A673 (cell line): ENCODE data around the gene DLG2. TPM values are rescaled to one million over a fixed set of nuclear protein-coding genes. Genes with fewer than 3 reads are reported as not detected.

Experiments used
- BruUV-seq: library from RNA; stranded (reverse); fragments of 400-500 nt; replicated peaks from 2 replicates; lab custom pipeline; 2021; lab: Mats Ljungman, UMichigan
- CTCF ChIA-PET: fragments of 300-600 bp; sonication (Branson Sonifier 250); formaldehyde crosslinking; loops from one replicate; lab custom pipeline; 2022; ENCODE audit warnings: antibody characterized with exemption; lab: Charles Lee
- POLR2A ChIA-PET: fragments of 300-600 bp; sonication (Branson Sonifier 250); formaldehyde crosslinking; loops from one replicate; lab custom pipeline; 2022; ENCODE audit warnings: antibody characterized with exemption; ENCODE audit not compliant: low non-redundant PET; lab: Charles Lee
- DNase-seq: peaks from one replicate; pipeline ENCODE4 v3.0.0-alpha.2; 2015; ENCODE audit warnings: low spot score
- H3K27ac ChIP-seq: fragments of 200-600 bp; sonication (generic); 2 replicates; pipeline ENCODE4 v1.5.1; 2016; ENCODE audit warnings: mixed run types, low read depth, mild to moderate bottlenecking, mixed read lengths, antibody characterized with exemption, low read length; ENCODE audit not compliant: poor library complexity, severe bottlenecking
- H3K27me3 ChIP-seq: fragments of 200-600 bp; sonication (generic); replicated peaks from 2 replicates; pipeline ENCODE4 v1.6.1; 2017; ENCODE audit warnings: mixed run types, low read depth, mild to moderate bottlenecking, mixed read lengths, antibody characterized with exemption, low read length; ENCODE audit not compliant: insufficient read depth, poor library complexity
- H3K36me3 ChIP-seq: fragments of 200-600 bp; sonication (generic); 2 replicates; pipeline ENCODE4 v1.6.1; 2016; ENCODE audit warnings: mixed run types, mild to moderate bottlenecking, mixed read lengths, antibody characterized with exemption, low read length; ENCODE audit not compliant: insufficient read depth, poor library complexity, severe bottlenecking
- H3K4me1 ChIP-seq: fragments of 200-600 bp; sonication (generic); 2 replicates; pipeline ENCODE4 v1.6.1; 2017; ENCODE audit warnings: mixed run types, mild to moderate bottlenecking, mixed read lengths, antibody characterized with exemption, low read length; ENCODE audit not compliant: insufficient read depth, poor library complexity, severe bottlenecking
- H3K4me3 ChIP-seq: fragments of 200-600 bp; sonication (generic); 2 replicates; pipeline ENCODE4 v1.5.1; 2016; ENCODE audit warnings: low read depth, mixed run types, mild to moderate bottlenecking, mixed read lengths, low read length; ENCODE audit not compliant: poor library complexity, severe bottlenecking
- H3K9me3 ChIP-seq: fragments of 200-600 bp; sonication (generic); 2 replicates; pipeline ENCODE4 v1.6.1; 2016; ENCODE audit warnings: mixed run types, low read depth, mild to moderate bottlenecking, mixed read lengths, antibody characterized with exemption, low read length; ENCODE audit not compliant: poor library complexity, severe bottlenecking
- CTCF ChIP-seq: fragments of 300-800, 200-600 bp; sonication (generic); conservative IDR thresholded peaks from 2 replicates; pipeline ENCODE4 v1.5.1; 2017; ENCODE audit warnings: low read depth, mild to moderate bottlenecking, antibody characterized with exemption, low read length, moderate library complexity, mixed read lengths
- EZH2 ChIP-seq: fragments of 200-600 bp; sonication (generic); IDR thresholded peaks from 2 replicates; pipeline ENCODE4 v1.6.1; 2017; ENCODE audit warnings: borderline replicate concordance, low read depth, mild to moderate bottlenecking, mixed read lengths, antibody characterized with exemption, low read length; ENCODE audit not compliant: poor library complexity, severe bottlenecking
- intact Hi-C: fragments of 100-400 bp; cut with micrococcal nuclease; formaldehyde crosslinking; loops from one replicate; pipeline ENCODE4 v1.10.0; 2022; ENCODE audit not compliant: unreplicated experiment
- total RNA-seq: library from RNA; stranded (reverse); gene quantifications from 2 replicates; pipeline ENCODE4 v1.2.3, GENCODE V29; 2021

Gene DLG2
- total RNA-seq, 1 experiment from 2014 or later = 277 TPM

- CTCF ChIA-PET = no interaction called here
- no TSS peak for BruUV-seq
- TF ChIP-seq EZH2 (no peak), CTCF (no peak)
- H3K4me1 ChIP-seq = no peaks in the 10 kb centered on the region
- no peaks in the 10 kb centered on the region for H3K27me3 ChIP-seq
- H3K27ac ChIP-seq = no peak overlapping the region
- no peak for DNase-seq
- H3K36me3 ChIP-seq = no peaks in the 10 kb centered on the region
- no peak overlapping the region for H3K4me3 ChIP-seq
- intact Hi-C loops = no loop called here
- H3K9me3 ChIP-seq = no peaks in the 10 kb centered on the region
- POLR2A ChIA-PET = no interaction called here
These were observed 1207.5 kb downstream of the DLG2 start for GRCh38 chr11:84419616-84420015.

DNA sequence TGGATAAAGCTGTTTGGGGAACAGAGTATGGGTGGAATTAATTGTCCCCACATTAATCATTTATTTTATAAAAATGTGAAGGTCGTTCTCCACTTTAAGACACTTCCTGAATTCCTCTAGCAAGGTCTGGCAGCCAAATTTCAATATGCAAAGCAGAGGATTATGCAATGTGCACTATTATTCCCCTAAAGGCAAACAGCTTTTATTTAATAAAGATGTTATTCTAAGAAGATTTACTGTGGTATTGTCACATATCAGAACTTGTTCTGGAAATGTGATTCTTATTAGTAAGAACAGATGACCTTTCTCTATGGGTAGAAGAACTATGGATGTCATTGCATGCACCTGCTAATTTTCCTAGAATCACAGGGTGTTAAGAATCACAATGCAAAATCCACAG is 1212.2 kb downstream of the DLG2 start:
- POLR2A ChIA-PET = no interaction called here
- no peak overlapping the region for H3K27ac ChIP-seq
- peak; percentile 6 for DNase-seq
- no TSS peak for BruUV-seq
- no peak overlapping the region for H3K4me3 ChIP-seq
- no peaks in the 10 kb centered on the region for H3K36me3 ChIP-seq
- no peaks in the 10 kb centered on the region for H3K27me3 ChIP-seq
- CTCF ChIA-PET = no interaction called here
- intact Hi-C loops = no loop called here
- H3K4me1 ChIP-seq = no peaks in the 10 kb centered on the region
- TF ChIP-seq EZH2 (no peak), CTCF (no peak)
- H3K9me3 ChIP-seq = no peaks in the 10 kb centered on the region

DNA sequence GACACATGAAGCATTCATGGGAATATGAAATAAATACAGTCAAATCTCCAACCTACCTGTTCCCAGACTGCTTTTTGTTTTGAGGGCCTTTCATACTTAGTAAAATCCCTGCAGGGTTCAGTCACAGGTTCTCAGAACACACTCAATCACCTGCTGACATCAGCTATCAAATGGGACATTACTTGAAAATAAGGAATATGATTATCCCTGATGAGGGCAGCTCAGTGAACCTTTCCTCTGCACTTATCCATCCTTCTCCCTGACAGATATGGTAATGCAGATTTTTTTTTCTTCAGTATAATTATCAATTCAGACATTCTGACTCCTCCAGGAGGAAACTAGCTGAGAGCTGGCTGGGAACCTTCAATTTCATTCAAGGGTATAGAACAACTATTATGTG is 1213.6 kb downstream of the DLG2 start:
- intact Hi-C loops = no loop called here
- H3K9me3 ChIP-seq = no peaks in the 10 kb centered on the region
- ChIA-PET CTCF (no interaction called here), POLR2A (no interaction called here)
- no peak for TF ChIP-seq EZH2
- TF ChIP-seq CTCF = no peak
- no peaks in the 10 kb centered on the region for H3K27me3 ChIP-seq
- H3K36me3 ChIP-seq = no peaks in the 10 kb centered on the region
- no peaks in the 10 kb centered on the region for H3K4me1 ChIP-seq
- no peak for DNase-seq
- H3K4me3 ChIP-seq = no peak overlapping the region
- H3K27ac ChIP-seq = no peak overlapping the region
- no TSS peak for BruUV-seq
